HepG2 (cell line): Measurements from ENCODE around the gene MRS2. TPM values are rescaled to one million over a fixed set of nuclear protein-coding genes. Genes with fewer than 3 reads are reported as not detected.

ENCODE experiments used
- ATAC-seq: fragments of 200-7000 bp; cut with Tn5 transposase; 3 replicates; pipeline ENCODE4 v1.9.1; 2020; ENCODE audit warnings: mild to moderate bottlenecking, moderate library complexity
- BruUV-seq: library from RNA; stranded (reverse); fragments of 400-500 nt; replicated peaks from 2 replicates; lab custom pipeline; 2021; lab: Mats Ljungman, UMichigan
- CTCF ChIA-PET: fragments of 300-600 bp; formaldehyde crosslinking; extraction: SDS; loops from one replicate; lab custom pipeline; 2021; ENCODE audit warnings: low total read pairs, inconsistent platforms, low intra/inter-chr PET ratio; lab: Yijun Ruan, JAX
- POLR2A ChIA-PET: fragments of 350-600 bp; sonication (Branson Sonifier 250); formaldehyde crosslinking; loops from one replicate; lab custom pipeline; 2020; ENCODE audit warnings: antibody characterized with exemption, inconsistent platforms; lab: Yijun Ruan, JAX
- DNase-seq: peaks from one replicate; pipeline ENCODE4 v3.0.0-alpha.2; 2015; ENCODE audit warnings: low spot score
- FAIRE-seq: peaks from 3 replicates; lab custom pipeline; 2011; peaks lifted over from hg19 to GRCh38; lab: Jason Lieb, UNC
- H2AFZ ChIP-seq: one replicate; pipeline ENCODE4 v1.6.1; 2011; ENCODE audit warnings: low read length, inconsistent platforms
- H3K27ac ChIP-seq: fragments of 300-600 bp; 3 replicates; pipeline ENCODE4 v1.8.0; 2011; ENCODE audit warnings: mixed run types, mild to moderate bottlenecking, mixed read lengths, low read length, inconsistent platforms; ENCODE audit not compliant: insufficient read depth; ENCODE audit errors: extremely low read length
- H3K27me3 ChIP-seq, 2 experiments: fragments of 200-600 bp in 1 of 2; 2 replicates in 1 of 2; 3 replicates in 1 of 2; pipeline versions ENCODE4 v1.6.0 to v1.8.0; 2011; ENCODE audit warnings: low read length in 2 of 2, mild to moderate bottlenecking in 2 of 2, moderate library complexity in 2 of 2, inconsistent platforms in 1 of 2; ENCODE audit not compliant: insufficient read depth in 2 of 2, control insufficient read depth in 1 of 2
- H3K36me3 ChIP-seq, 2 experiments: fragments of 200-600 bp in 1 of 2; replicated peaks in 1 of 2; 2 replicates in 1 of 2; 3 replicates in 1 of 2; pipeline versions ENCODE4 v1.5.1 to v1.8.0; 2011; ENCODE audit warnings: low read length in 2 of 2, inconsistent platforms in 1 of 2; ENCODE audit not compliant: insufficient read depth in 2 of 2, control insufficient read depth in 1 of 2
- H3K4me1 ChIP-seq: 2 replicates; pipeline ENCODE4 v1.5.1; 2012; ENCODE audit warnings: low read length, inconsistent platforms; ENCODE audit not compliant: insufficient read depth
- H3K4me2 ChIP-seq: 2 replicates; pipeline ENCODE4 v1.6.0; 2011; ENCODE audit warnings: low read depth, low read length, inconsistent platforms
- H3K4me3 ChIP-seq, 3 experiments: fragments of 200-600 bp in 1 of 3; sonication (generic), shearing (Covaris generic) in 1 of 3; replicated peaks in 1 of 3; 2 replicates each; pipeline ENCODE4 v1.5.1; 2011 to 2016; ENCODE audit warnings: low read length in 3 of 3, inconsistent platforms in 2 of 3, low read depth in 2 of 3, mild to moderate bottlenecking in 2 of 3, control low read depth in 1 of 3, mixed read lengths in 1 of 3; ENCODE audit not compliant: insufficient read depth in 1 of 3
- H3K79me2 ChIP-seq: one replicate; pipeline ENCODE4 v1.6.1; 2011; ENCODE audit warnings: low read length, inconsistent platforms; ENCODE audit not compliant: insufficient read depth
- H3K9ac ChIP-seq: 2 replicates; pipeline ENCODE4 v1.6.0; 2011; ENCODE audit warnings: mild to moderate bottlenecking, low read depth, low read length, inconsistent platforms; ENCODE audit not compliant: insufficient read depth
- H3K9me3 ChIP-seq: 2 replicates; pipeline ENCODE4 v1.5.1; 2012; ENCODE audit warnings: mild to moderate bottlenecking, low read length
- H4K20me1 ChIP-seq: 2 replicates; pipeline ENCODE4 v1.6.0; 2011; ENCODE audit warnings: inconsistent platforms, mild to moderate bottlenecking, low read length, moderate library complexity; ENCODE audit not compliant: insufficient read depth
- AHR ChIP-seq: IDR thresholded peaks from 2 replicates; pipeline ENCODE4 v1.6.1; 2018; ENCODE audit warnings: missing genetic modification reagents, missing compliant biosample characterization
- CTCF ChIP-seq: sonication (generic); formaldehyde crosslinking; IDR thresholded peaks from 2 replicates; pipeline ENCODE4 v1.5.0; 2020; ENCODE audit warnings: mild to moderate bottlenecking, missing genetic modification reagents, moderate library complexity
- GABPA ChIP-seq, 2 experiments: IDR thresholded peaks; 2 replicates each; pipeline ENCODE4 v1.6.1; 2011 to 2016; ENCODE audit warnings: low read depth in 2 of 2, low read length in 1 of 2, missing biosample characterization in 1 of 2, missing genetic modification characterization in 1 of 2
- HINFP ChIP-seq: sonication (generic); formaldehyde crosslinking; IDR thresholded peaks from 2 replicates; pipeline ENCODE4 v1.4.0; 2020; ENCODE audit warnings: low read depth, mild to moderate bottlenecking, missing genetic modification reagents
- MAF1 ChIP-seq: sonication (generic); formaldehyde crosslinking; IDR thresholded peaks from 2 replicates; pipeline ENCODE4 v1.5.0; 2020; ENCODE audit warnings: missing genetic modification reagents, borderline replicate concordance
- POLR2AphosphoS2 ChIP-seq: IDR thresholded peaks from 2 replicates; pipeline ENCODE4 v1.6.1; 2011; ENCODE audit warnings: low read depth, low read length, improper control_type of control experiment
- RBAK ChIP-seq: sonication (generic); formaldehyde crosslinking; IDR thresholded peaks from 2 replicates; pipeline ENCODE4 v1.5.1; 2020; ENCODE audit warnings: mild to moderate bottlenecking, missing genetic modification reagents
- TGIF2 ChIP-seq: IDR thresholded peaks from 2 replicates; pipeline ENCODE4 v1.6.1; 2016; ENCODE audit warnings: control low read depth, missing compliant biosample characterization
- ZFP36L1 ChIP-seq: sonication (generic); formaldehyde crosslinking; IDR thresholded peaks from 2 replicates; pipeline ENCODE4 v1.8.0; 2022; ENCODE audit warnings: mild to moderate bottlenecking, missing genetic modification reagents, moderate library complexity
- ZNF343 ChIP-seq: sonication (generic); formaldehyde crosslinking; IDR thresholded peaks from 2 replicates; pipeline ENCODE4 v1.4.0; 2020; ENCODE audit warnings: mild to moderate bottlenecking, missing genetic modification reagents
- ZNF354B ChIP-seq: sonication (generic); formaldehyde crosslinking; IDR thresholded peaks from 2 replicates; pipeline ENCODE4 v1.8.0; 2022; ENCODE audit warnings: mild to moderate bottlenecking, missing genetic modification reagents
- ZNF569 ChIP-seq: sonication (generic); formaldehyde crosslinking; IDR thresholded peaks from 2 replicates; pipeline ENCODE4 v1.5.0; 2020; ENCODE audit warnings: mild to moderate bottlenecking, missing genetic modification reagents, moderate library complexity, borderline replicate concordance
- ZNF800 ChIP-seq: sonication (generic); formaldehyde crosslinking; IDR thresholded peaks from 2 replicates; pipeline ENCODE4 v1.4.0; 2020; ENCODE audit warnings: missing genetic modification reagents
- WGBS: methylation state at CpG from one replicate; pipeline ENCODE4 v1.1.6; 2017; ENCODE audit warnings: low lambda C conversion rate; 5-methylcytosine and 5-hydroxymethylcytosine counted together
- in situ Hi-C: cut with HindIII; loops from 2 replicates; pipeline ENCODE4 v1.10.0; 2017; ENCODE audit warnings: low pct_unique_long_range_greater_than_20kb; ENCODE audit not compliant: extremely low pct_ligation_motif_present
- intact Hi-C: fragments of 100-400 bp; cut with micrococcal nuclease; formaldehyde crosslinking; loops from one replicate; pipeline ENCODE4 v1.10.0; 2022; ENCODE audit not compliant: unreplicated experiment
- polyA plus RNA-seq, 8 experiments: library from polyadenylated mRNA; depleted of rRNA in 3 of 8; stranded (reverse) in 7 of 8; unstranded in 1 of 8; fragments of >200 nt; fragmentation: Illumina TruSeq in 4 of 8; extraction: Trizol in 4 of 8; gene quantifications; 2 replicates each; pipeline versions ENCODE4 v1.2.1 to v1.2.3, GENCODE V29; 2011 to 2016; ENCODE audit warnings: low read depth in 4 of 8, missing spikeins in 1 of 8, mixed read lengths in 1 of 8; ENCODE audit not compliant: insufficient read depth in 1 of 8
- total RNA-seq, 5 experiments: library from RNA; depleted of rRNA; stranded (reverse); fragments of >200 nt; fragmentation: Illumina TruSeq; extraction: Trizol; gene quantifications; 2 replicates each; pipeline ENCODE4 v1.2.3, GENCODE V29; 2016; ENCODE audit warnings: low read depth in 1 of 5
- TF ChIP-seq, protein P1 (sequence below): sonication (generic); formaldehyde crosslinking; IDR thresholded peaks from 2 replicates; pipeline ENCODE4 v1.4.0; 2020; ENCODE audit warnings: mild to moderate bottlenecking, missing genetic modification reagents

MRS2 gene
- total and polyA plus RNA-seq, 2 of the 13 experiments (the other 11 are each of a cell fraction or from before 2014, with no cell fraction given): 31.1 to 83.8 TPM

DNA sequence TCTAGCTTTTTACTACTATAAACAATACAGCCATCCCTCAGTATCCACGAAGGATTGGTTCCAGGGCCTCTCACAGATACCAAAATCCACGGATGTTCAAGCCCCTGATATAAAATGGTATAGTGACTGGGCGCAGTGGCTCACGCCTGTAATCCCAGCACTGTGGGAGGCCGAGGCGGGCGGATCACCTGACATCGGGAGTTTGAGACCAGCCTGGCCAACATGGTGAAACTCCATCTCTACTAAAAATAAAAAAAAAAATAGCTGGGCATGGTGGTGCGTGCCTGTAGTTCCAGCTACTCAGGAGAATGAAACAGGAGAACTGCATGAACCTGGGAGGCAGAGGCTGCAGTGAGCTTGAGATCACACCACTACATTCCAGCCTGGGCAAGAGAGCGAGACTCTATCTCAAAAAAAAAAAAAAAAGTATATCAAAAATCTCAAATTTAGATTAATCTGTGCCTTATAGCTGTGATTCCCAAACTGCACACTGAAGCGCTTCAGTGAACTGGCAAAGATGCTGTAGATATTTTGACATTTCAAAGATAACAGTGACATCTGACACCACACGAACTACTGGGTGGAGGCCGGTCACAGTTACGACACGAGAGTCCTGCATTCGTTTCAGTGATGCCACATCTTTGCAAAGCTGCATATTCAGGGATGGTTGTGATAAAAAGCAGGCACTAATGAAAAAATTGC, 38.3 kb downstream of the MRS2 start (continued):
- TF ChIP-seq HINFP (CRISPR knock-in tag) (no peak), CTCF (CRISPR knock-in tag) (no peak), ZNF800 (no peak), TGIF2 (CRISPR knock-in tag) (no peak)
- TF ChIP-seq, protein P1, sequence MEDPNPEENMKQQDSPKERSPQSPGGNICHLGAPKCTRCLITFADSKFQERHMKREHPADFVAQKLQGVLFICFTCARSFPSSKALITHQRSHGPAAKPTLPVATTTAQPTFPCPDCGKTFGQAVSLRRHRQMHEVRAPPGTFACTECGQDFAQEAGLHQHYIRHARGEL (CRISPR knock-in tag): no peak

GRCh38 chr6:24441599-24441904, 38.8 kb downstream of the MRS2 start:
- no peak for FAIRE-seq
- Histone ChIP-seq H3K27me3 (no peaks in the 10 kb centered on the region), H3K9ac (no peak overlapping the region), H3K79me2 (no peaks in the 10 kb centered on the region), H2AFZ (no peak overlapping the region), H4K20me1 (no peaks in the 10 kb centered on the region), H3K4me2 (no peak overlapping the region)
- no TSS peak for BruUV-seq
- intact Hi-C loops: no loop called here
- POLR2A ChIA-PET: no interaction called here
- TF ChIP-seq RBAK (CRISPR knock-in tag): no peak
- no peak for TF ChIP-seq ZNF343
- no peak for TF ChIP-seq GABPA (IDR thresholded peaks at IDR 0.05; ENCODE audit: low read depth, low read length)
- no peak for TF ChIP-seq GABPA (CRISPR knock-in tag; IDR thresholded peaks at IDR 0.05; ENCODE audit: low read depth)
- TF ChIP-seq POLR2AphosphoS2: no peak
- no peak for TF ChIP-seq MAF1 (CRISPR knock-in tag)
- no peak for TF ChIP-seq ZNF354B (CRISPR knock-in tag)
- no peak for TF ChIP-seq AHR (CRISPR knock-in tag)
- no peak for TF ChIP-seq ZFP36L1 (CRISPR knock-in tag)
- TF ChIP-seq ZNF569: no peak
- TF ChIP-seq, all 625 proteins: peak for 0
- WGBS: 97% methylated on average over 3 of the region's 3 CpGs
- Histone ChIP-seq H3K27ac (no peak overlapping the region), H3K36me3 (peaks cover 0 to 3% of the 10 kb centered on the region in 2 experiments; a peak in 1 of 5 replicates), H3K9me3 (no peaks in the 10 kb centered on the region), H3K4me1 (peaks cover 5% of the 10 kb centered on the region; the same call in 1 of the 2 replicates), H3K4me3 (no peak overlapping the region)
- no peak for DNase-seq
- no peak for ATAC-seq
- CTCF ChIA-PET: no interaction called here
- in situ Hi-C loops: no loop called here
